ENCODE measurements around the gene C2CD4C.
"Not testable (repeated sequence)": the region's sequence is repeated elsewhere in the genome, so short reads cannot be mapped to it uniquely, and the experiment has no call there.

Gene C2CD4C

GRCh38 chr19:397941-398706 is 10.8 kb downstream of the C2CD4C start:
- no peak for DNase-seq

GRCh38 chr19:397321-397720 is 11.6 kb downstream of the C2CD4C start:
- DNase-seq = no peak

GRCh38 chr19:395467-395866 is 13.5 kb downstream of the C2CD4C start:
- no peak for DNase-seq

GRCh38 chr19:394857-395256 is 14.1 kb downstream of the C2CD4C start:
- DNase-seq = not testable (repeated sequence)

GRCh38 chr19:393560-393959 is 15.4 kb downstream of the C2CD4C start:
- not testable (repeated sequence) for DNase-seq

GRCh38 chr19:392375-392970 is 16.5 kb downstream of the C2CD4C start:
- no peak for DNase-seq

GRCh38 chr19:391726-392374 is 17.1 kb downstream of the C2CD4C start:
- DNase-seq = no peak

- DNase-seq = no peak
These were observed 17.8 kb downstream of the C2CD4C start for GRCh38 chr19:391207-391557.

GRCh38 chr19:390386-391206 is 18.4 kb downstream of the C2CD4C start:
- no peak for DNase-seq

GRCh38 chr19:389935-390289 is 19.0 kb downstream of the C2CD4C start:
- DNase-seq = no peak

- DNase-seq = no peak
These were observed 19.6 kb downstream of the C2CD4C start for GRCh38 chr19:389255-389934.

- DNase-seq = no peak
These were observed 20.3 kb downstream of the C2CD4C start for GRCh38 chr19:388691-389090.

GRCh38 chr19:387777-388176 is 21.2 kb downstream of the C2CD4C start:
- DNase-seq = no peak

- not testable (repeated sequence) for DNase-seq
These were observed 22.2 kb downstream of the C2CD4C start for GRCh38 chr19:386632-387301.

- DNase-seq = not testable (repeated sequence)
These were observed 22.8 kb downstream of the C2CD4C start for GRCh38 chr19:386189-386588.

GRCh38 chr19:384799-385169 is 24.2 kb downstream of the C2CD4C start:
- no peak for DNase-seq

- no peak for DNase-seq
These were observed 24.8 kb downstream of the C2CD4C start for GRCh38 chr19:383922-384798.

GRCh38 chr19:383040-383439 is 25.9 kb downstream of the C2CD4C start:
- DNase-seq = no peak

- not testable (repeated sequence) for DNase-seq
These were observed 26.4 kb downstream of the C2CD4C start for GRCh38 chr19:382578-382977.

- not testable (repeated sequence) for DNase-seq
These were observed 27.0 kb downstream of the C2CD4C start for GRCh38 chr19:381901-382300.

GRCh38 chr19:380618-381219 is 28.2 kb downstream of the C2CD4C start:
- not testable (repeated sequence) for DNase-seq

All from DMS153 (cell line).